ENCODE measurements around the gene OR5D14.

The OR5D14 gene

DNA sequence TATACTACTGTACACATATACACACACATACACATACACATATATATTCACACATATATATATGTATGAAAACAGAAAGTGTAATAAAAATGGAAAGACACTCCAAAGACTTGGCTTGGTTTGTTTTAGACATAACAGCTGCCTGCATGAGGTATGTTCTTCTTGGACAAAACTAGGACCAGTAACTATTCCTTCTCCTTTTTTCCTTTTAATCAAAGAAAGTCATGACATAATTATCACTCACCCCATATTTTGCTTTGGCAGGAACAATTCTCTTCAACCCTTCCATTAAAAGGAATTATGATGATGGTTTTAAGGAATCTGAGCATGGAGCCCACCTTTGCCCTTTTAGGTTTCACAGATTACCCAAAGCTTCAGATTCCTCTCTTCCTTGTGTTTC, at the start of gene OR5D14:
TSS of gene OR5D14 (plus strand) at position 301 of the 400 bp plus-strand sequence. CDS start at position 301, 0 bp downstream.
- H3K9me2 ChIP-seq (replicated peaks; ENCODE audit: control insufficient read depth, low read length), result no peaks in the 10 kb centered on the region; the same call in 1 of the 2 replicates
- H3F3A ChIP-seq (ENCODE audit: control insufficient read depth, insufficient read depth), result no peaks in the 10 kb centered on the region
- H3K4me3 ChIP-seq (ENCODE audit: low read length), result no peak within 1 kb of the TSS
- no peak within 1 kb of the TSS for H3K27ac ChIP-seq (ENCODE audit: low read depth, low read length)
- no peaks in the 10 kb centered on the region for H4K20me1 ChIP-seq (ENCODE audit: control insufficient read depth, insufficient read depth, low read depth, low read length)
- H3K36me3 ChIP-seq (ENCODE audit: control insufficient read depth, low read length), result no peaks in the 10 kb centered on the region
- no peaks in the 10 kb centered on the region for H3K27me3 ChIP-seq (ENCODE audit: control insufficient read depth, low read length)
- H3K9me3 ChIP-seq (ENCODE audit: control insufficient read depth, insufficient read depth, low read length), result no peaks in the 10 kb centered on the region
- H3K4me2 ChIP-seq (ENCODE audit: low read length), result no peak within 1 kb of the TSS
- TF ChIP-seq, protein P1, sequence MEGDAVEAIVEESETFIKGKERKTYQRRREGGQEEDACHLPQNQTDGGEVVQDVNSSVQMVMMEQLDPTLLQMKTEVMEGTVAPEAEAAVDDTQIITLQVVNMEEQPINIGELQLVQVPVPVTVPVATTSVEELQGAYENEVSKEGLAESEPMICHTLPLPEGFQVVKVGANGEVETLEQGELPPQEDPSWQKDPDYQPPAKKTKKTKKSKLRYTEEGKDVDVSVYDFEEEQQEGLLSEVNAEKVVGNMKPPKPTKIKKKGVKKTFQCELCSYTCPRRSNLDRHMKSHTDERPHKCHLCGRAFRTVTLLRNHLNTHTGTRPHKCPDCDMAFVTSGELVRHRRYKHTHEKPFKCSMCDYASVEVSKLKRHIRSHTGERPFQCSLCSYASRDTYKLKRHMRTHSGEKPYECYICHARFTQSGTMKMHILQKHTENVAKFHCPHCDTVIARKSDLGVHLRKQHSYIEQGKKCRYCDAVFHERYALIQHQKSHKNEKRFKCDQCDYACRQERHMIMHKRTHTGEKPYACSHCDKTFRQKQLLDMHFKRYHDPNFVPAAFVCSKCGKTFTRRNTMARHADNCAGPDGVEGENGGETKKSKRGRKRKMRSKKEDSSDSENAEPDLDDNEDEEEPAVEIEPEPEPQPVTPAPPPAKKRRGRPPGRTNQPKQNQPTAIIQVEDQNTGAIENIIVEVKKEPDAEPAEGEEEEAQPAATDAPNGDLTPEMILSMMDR (IDR thresholded peaks at IDR 0.05; ENCODE audit: low read depth, low read length, poor library complexity, severe bottlenecking), result no peak
- TF ChIP-seq EZH2phosphoT487 (IDR thresholded peaks at IDR 0.05; ENCODE audit: borderline replicate concordance, low read length), result no peak
- no peaks in the 10 kb centered on the region for H3K79me2 ChIP-seq (ENCODE audit: control insufficient read depth, low read length)
- H3K4me1 ChIP-seq (ENCODE audit: control insufficient read depth, low read length), result no peaks in the 10 kb centered on the region

DNA sequence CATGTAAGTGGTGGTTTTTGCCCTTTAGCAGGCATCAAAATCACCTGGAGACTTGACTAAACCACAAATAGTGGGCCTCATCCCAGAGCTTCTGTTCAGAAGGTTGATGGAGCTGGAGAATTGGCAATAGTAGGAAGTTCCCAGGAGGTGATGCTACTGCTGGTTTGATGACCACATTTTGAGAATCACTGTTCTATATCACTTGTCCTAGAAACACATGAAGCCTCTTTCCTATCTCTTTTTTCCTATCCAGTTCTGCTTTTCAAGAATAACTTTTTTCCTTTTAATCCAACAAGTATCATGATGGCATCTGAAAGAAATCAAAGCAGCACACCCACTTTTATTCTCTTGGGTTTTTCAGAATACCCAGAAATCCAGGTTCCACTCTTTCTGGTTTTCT, 22.2 kb upstream of the OR5D14 start, which contains the start of gene OR5D13:
TSS of gene OR5D13 (plus strand) at position 301 of the 400 bp plus-strand sequence. CDS start at position 301, 0 bp downstream.
- Histone ChIP-seq H3K27me3 (ENCODE audit: control insufficient read depth, low read length) (no peaks in the 10 kb centered on the region), H3K4me2 (ENCODE audit: low read length) (no peak within 1 kb of the TSS), H3K36me3 (ENCODE audit: control insufficient read depth, low read length) (no peaks in the 10 kb centered on the region), H3K9me3 (ENCODE audit: control insufficient read depth, insufficient read depth, low read length) (no peaks in the 10 kb centered on the region), H3K9me2 (replicated peaks; ENCODE audit: control insufficient read depth, low read length) (no peaks in the 10 kb centered on the region), H3K27ac (ENCODE audit: low read depth, low read length) (no peak within 1 kb of the TSS), H3F3A (ENCODE audit: control insufficient read depth, insufficient read depth) (no peaks in the 10 kb centered on the region), H3K79me2 (ENCODE audit: control insufficient read depth, low read length) (no peaks in the 10 kb centered on the region), H3K4me3 (ENCODE audit: low read length) (no peak within 1 kb of the TSS), H3K4me1 (ENCODE audit: control insufficient read depth, low read length) (no peaks in the 10 kb centered on the region), H4K20me1 (ENCODE audit: control insufficient read depth, insufficient read depth, low read depth, low read length) (no peaks in the 10 kb centered on the region)
- no peak for TF ChIP-seq EZH2phosphoT487 (IDR thresholded peaks at IDR 0.05; ENCODE audit: borderline replicate concordance, low read length)

- Histone ChIP-seq H3K9me3 (ENCODE audit: control insufficient read depth, insufficient read depth, low read length) (no peaks in the 10 kb centered on the region), H3F3A (ENCODE audit: control insufficient read depth, insufficient read depth) (no peaks in the 10 kb centered on the region), H3K9me2 (replicated peaks; ENCODE audit: control insufficient read depth, low read length) (no peaks in the 10 kb centered on the region; the same call in 1 of the 2 replicates), H3K27me3 (ENCODE audit: control insufficient read depth, low read length) (no peaks in the 10 kb centered on the region), H4K20me1 (ENCODE audit: control insufficient read depth, insufficient read depth, low read depth, low read length) (no peaks in the 10 kb centered on the region), H3K79me2 (ENCODE audit: control insufficient read depth, low read length) (no peaks in the 10 kb centered on the region), H3K4me2 (ENCODE audit: low read length) (no peak overlapping the region), H3K27ac (ENCODE audit: low read depth, low read length) (no peak overlapping the region), H3K4me1 (ENCODE audit: control insufficient read depth, low read length) (no peaks in the 10 kb centered on the region), H3K36me3 (ENCODE audit: control insufficient read depth, low read length) (no peaks in the 10 kb centered on the region), H3K4me3 (ENCODE audit: low read length) (no peak overlapping the region)
- TF ChIP-seq, protein P1 (IDR thresholded peaks at IDR 0.05; ENCODE audit: low read depth, low read length, poor library complexity, severe bottlenecking), result no peak
- TF ChIP-seq EZH2phosphoT487 (IDR thresholded peaks at IDR 0.05; ENCODE audit: borderline replicate concordance, low read length), result no peak
Measured at GRCh38 chr11:55791606-55792005, 3.8 kb upstream of the OR5D14 start.

DNA sequence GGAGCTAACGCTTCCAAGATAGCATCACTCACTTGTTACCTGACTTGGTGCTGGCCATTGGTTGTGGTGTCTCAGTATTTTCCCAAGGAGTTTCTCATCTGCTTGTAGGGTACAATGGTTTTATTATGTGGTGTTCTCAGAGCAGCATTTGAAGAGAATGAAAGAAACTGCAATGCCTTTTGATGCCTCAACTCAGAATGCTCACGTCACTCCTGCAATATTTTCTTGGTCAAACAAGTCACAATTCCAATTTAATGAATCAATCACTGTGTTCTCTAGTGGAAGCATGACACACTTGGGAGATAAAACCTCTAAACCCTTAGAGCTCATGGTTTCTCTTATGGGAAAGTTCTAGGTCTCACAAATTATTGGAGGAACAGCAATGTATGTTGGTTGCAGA, 2.0 kb upstream of the OR5D14 start:
- Histone ChIP-seq H3K9me3 (ENCODE audit: control insufficient read depth, insufficient read depth, low read length) (no peaks in the 10 kb centered on the region), H3K4me1 (ENCODE audit: control insufficient read depth, low read length) (no peaks in the 10 kb centered on the region), H3K36me3 (ENCODE audit: control insufficient read depth, low read length) (no peaks in the 10 kb centered on the region), H3K79me2 (ENCODE audit: control insufficient read depth, low read length) (no peaks in the 10 kb centered on the region), H3F3A (ENCODE audit: control insufficient read depth, insufficient read depth) (no peaks in the 10 kb centered on the region), H3K4me3 (ENCODE audit: low read length) (no peak overlapping the region), H4K20me1 (ENCODE audit: control insufficient read depth, insufficient read depth, low read depth, low read length) (no peaks in the 10 kb centered on the region), H3K4me2 (ENCODE audit: low read length) (no peak overlapping the region), H3K9me2 (replicated peaks; ENCODE audit: control insufficient read depth, low read length) (no peaks in the 10 kb centered on the region; the same call in 1 of the 2 replicates), H3K27ac (ENCODE audit: low read depth, low read length) (no peak overlapping the region), H3K27me3 (ENCODE audit: control insufficient read depth, low read length) (no peaks in the 10 kb centered on the region)
- no peak for TF ChIP-seq EZH2phosphoT487 (IDR thresholded peaks at IDR 0.05; ENCODE audit: borderline replicate concordance, low read length)
- TF ChIP-seq, protein P1 (IDR thresholded peaks at IDR 0.05; ENCODE audit: low read depth, low read length, poor library complexity, severe bottlenecking), result no peak

All from DOHH2 (cell line).